HG03066 (cell line): ENCODE measurements around the gene FCRLA.
A peak's percentile ranks its signal among the peaks of the same experiment; 100 is the strongest.

Experiments used
- ATAC-seq: cut with Tn5 transposase; IDR thresholded peaks from one replicate; pipeline ENCODE4 v1.9.1; 2021; ENCODE audit warnings: low read depth; ENCODE audit not compliant: unreplicated experiment

FCRLA gene

DNA sequence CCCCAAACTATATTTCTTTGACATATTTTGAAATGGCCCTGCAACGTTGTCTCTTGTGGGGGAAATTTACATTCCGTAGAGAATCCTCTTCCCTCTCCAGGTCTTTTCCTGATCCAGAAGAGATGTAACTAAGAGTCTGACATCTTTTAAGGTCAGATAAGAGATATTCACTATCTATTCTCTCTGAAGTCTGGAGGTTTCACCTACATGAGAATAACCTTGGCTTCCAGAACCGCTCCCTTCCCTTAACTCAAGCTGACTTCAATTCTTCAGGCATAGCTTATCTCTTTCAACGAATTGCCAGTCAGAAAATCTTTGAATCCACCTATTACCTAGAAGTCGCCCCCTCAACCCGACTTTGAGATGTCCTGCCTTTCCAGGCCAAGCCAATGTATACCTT, 24.2 kb downstream of the FCRLA start:
- ATAC-seq: no peak

GRCh38 chr1:161731981-161732718, 25.1 kb downstream of the FCRLA start:
- ATAC-seq: no peak

DNA sequence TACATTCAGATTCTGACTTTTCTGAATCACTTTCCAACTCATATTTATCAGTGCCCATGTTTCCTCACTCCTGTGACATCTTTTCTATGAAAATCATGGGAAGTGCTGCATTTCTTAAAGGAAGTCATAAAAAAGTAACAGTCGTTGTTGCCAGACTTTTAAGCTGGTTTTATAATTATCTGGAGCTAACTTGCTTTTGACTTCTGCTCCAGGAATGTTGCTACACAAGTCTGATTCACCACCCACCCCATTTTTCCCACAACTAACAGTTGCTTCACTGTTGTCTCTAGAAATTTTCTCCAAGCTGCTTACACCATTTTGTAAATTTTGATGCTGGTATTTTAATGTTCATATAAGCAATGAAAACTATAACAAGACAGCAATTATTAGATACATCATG, 26.5 kb downstream of the FCRLA start:
- ATAC-seq: no peak

DNA sequence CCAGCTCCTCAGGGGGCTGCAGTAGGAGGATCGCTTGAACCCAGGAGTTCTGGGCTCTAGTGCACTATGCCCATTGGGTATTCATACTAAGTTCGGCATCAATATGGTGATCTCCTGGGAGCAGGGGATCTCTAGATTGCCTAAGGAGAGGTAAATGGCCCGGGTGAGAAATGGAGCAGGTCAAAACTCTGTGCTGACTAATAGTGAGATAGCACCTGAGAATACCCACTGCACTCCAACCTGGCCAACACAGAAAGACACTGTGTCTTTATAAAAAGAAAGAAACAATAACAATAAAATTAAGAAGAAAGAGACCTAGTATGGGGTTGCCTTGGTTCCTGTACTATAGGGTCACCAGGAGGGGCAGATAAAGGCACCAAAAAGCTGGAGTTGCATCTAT, 28.8 kb downstream of the FCRLA start:
- no peak for ATAC-seq

DNA sequence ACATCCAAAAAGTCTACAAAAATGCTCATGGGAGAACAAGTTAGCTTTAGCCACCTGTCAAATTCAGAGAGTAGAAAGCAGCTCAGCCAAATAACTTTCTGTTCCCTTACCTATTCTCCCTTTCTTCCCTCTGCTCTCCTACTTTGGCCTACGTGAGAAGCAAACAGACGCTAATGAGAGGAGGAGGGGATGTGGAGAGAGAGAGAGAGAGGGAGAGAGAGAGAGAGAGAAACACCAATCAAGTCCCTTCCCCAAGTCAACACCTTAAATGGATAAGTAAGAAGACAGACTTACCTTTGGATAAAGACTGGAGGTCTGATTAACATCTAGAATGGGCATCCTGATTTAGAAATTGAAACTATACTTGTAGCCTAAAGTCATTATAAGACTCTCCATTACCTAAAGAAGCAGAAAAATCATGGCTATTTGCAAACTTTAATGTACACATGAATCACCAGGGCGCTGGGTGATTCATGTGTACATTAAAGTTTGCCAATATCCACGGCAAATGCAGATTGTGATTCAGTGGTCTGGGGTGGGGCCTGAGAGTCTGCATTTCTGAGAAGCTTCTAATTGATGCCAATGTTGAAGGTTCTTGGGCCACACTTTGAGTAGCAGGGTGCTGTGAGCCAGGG, 29.4 kb downstream of the FCRLA start:
- ATAC-seq: no peak

- no peak for ATAC-seq
Observed at GRCh38 chr1:161737625-161738024, 30.6 kb downstream of the FCRLA start.

GRCh38 chr1:161738627-161739287, 31.7 kb downstream of the FCRLA start:
- peak; percentile 63 for ATAC-seq

DNA sequence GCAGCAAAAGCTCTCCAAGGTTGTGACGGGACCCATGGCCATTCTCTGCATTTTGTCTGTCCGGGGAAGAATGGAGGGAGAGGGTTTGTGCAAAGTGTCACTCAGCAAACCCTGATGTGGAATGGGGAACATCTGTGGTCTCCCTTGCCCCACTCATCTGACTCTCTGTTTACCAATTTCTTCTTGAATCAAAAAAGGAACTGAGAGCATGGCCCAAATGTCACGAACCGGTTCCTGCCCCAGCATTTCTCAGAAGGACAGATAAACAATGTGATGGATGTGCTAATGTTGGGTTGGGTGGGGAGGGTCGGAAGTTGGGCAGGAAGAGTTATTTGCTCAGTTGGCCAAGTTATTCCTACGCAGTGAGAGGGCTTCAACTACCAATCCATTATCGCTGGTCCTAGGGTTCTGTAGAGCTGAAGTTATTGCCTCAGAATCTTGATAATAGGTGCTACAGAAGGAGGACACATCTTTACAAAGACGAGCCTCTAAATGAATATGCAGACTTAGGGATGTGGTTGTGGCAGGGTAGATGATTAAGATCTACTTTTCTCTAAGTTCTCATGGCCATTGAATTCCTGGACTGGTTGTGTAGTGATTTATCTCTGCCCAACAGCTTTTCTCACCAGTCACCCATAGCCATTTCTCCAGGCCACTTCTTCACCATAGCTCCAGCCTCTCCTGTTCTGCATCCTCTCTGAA, 33.0 kb downstream of the FCRLA start:
- no peak for ATAC-seq

DNA sequence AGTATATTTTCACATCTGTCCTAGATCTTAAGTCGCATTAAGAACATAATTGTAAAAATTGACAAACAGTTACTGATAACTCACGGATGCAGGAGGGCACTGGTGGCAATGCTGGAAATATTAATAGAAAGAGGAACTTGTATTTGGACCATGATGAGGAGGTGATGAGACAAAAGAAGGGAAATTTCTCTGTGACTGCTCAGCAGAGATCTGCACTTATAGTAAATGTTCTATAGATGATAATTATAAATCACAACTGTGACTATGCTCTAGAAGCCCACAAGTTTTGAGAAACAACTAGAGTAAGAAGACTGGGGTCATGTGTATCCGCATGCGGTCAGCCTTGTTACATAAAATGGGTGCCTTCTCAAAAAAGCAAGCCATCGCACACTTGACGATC, 33.9 kb downstream of the FCRLA start:
- ATAC-seq: no peak

DNA sequence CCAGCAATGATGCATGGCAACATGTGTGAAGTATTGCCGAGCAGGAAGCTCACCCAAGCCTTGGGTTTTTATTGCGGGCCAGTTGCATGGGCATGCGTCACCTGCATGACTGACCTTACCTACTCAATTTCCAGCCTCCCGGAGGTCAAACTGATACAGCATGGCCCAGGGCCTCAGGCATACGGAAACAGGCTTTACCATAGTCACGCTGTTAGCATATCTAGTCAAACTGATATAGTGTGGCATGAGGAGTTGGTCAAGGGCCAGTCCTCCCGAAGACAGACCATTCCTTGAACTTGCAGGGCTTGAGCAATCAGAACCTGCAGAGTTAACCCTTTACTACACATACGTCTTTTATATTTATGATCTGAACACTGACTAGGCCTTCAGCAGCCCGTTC, 36.2 kb downstream of the FCRLA start:
- ATAC-seq: no peak

GRCh38 chr1:161747801-161748200, 40.8 kb downstream of the FCRLA start:
- ATAC-seq: no peak

GRCh38 chr1:161749509-161750407, 42.7 kb downstream of the FCRLA start, which contains the start of gene DUSP12:
Gene DUSP12, plus strand, starts transcription at chr1:161749786. Its CDS starts 16 bp downstream, at chr1:161749802.
- ATAC-seq: peak; percentile 93

GRCh38 chr1:161763522-161764098, 56.6 kb downstream of the FCRLA start:
- ATAC-seq: no peak
